C4-2B (cell line): ENCODE results near the gene CNTN5.

Experiments used
- H3K27ac ChIP-seq: fragments of 450-650 bp; 2 replicates; pipeline ENCODE4 v1.5.1; 2017
- CTCF ChIP-seq: fragments of 450-650 bp; conservative IDR thresholded peaks from 2 replicates; pipeline ENCODE4 v1.5.1; 2017; ENCODE audit warnings: mild to moderate bottlenecking
- ZFX ChIP-seq: fragments of 450-650 bp; IDR thresholded peaks from 2 replicates; pipeline ENCODE4 v1.6.1; 2017

The CNTN5 gene

GRCh38 chr11:100151944-100152343 lies 1131.2 kb downstream of the CNTN5 start:
- TF ChIP-seq ZFX (no peak), CTCF (no peak)
- no peak overlapping the region for H3K27ac ChIP-seq

- no peak overlapping the region for H3K27ac ChIP-seq
- TF ChIP-seq CTCF = no peak
- no peak for TF ChIP-seq ZFX
Measured at GRCh38 chr11:100152766-100153165, 1132.0 kb downstream of the CNTN5 start.

- TF ChIP-seq ZFX (no peak), CTCF (no peak)
- H3K27ac ChIP-seq = no peak overlapping the region
Measured at GRCh38 chr11:100163471-100163870, 1142.7 kb downstream of the CNTN5 start.

GRCh38 chr11:100174881-100175280 lies 1154.1 kb downstream of the CNTN5 start:
- TF ChIP-seq ZFX (no peak), CTCF (no peak)
- H3K27ac ChIP-seq = no peak overlapping the region

GRCh38 chr11:100176456-100176855 lies 1155.7 kb downstream of the CNTN5 start:
- TF ChIP-seq CTCF (no peak), ZFX (no peak)
- H3K27ac ChIP-seq = no peak overlapping the region

GRCh38 chr11:100177651-100178050 lies 1156.9 kb downstream of the CNTN5 start:
- no peak overlapping the region for H3K27ac ChIP-seq
- TF ChIP-seq CTCF (no peak), ZFX (no peak)

- H3K27ac ChIP-seq = no peak overlapping the region
- TF ChIP-seq CTCF = no peak
- TF ChIP-seq ZFX = no peak
Measured at GRCh38 chr11:100182350-100182749, 1161.6 kb downstream of the CNTN5 start.
